NCI-H1092 treated with DMSO at 0.1 percent for 48 hours (cell line): Measurements from ENCODE around the gene GPR17.

Experiments used
- DNase-seq: peaks from one replicate; lab custom pipeline; 2025; lab: John Stamatoyannopoulos, UW

GPR17 gene, protein sequence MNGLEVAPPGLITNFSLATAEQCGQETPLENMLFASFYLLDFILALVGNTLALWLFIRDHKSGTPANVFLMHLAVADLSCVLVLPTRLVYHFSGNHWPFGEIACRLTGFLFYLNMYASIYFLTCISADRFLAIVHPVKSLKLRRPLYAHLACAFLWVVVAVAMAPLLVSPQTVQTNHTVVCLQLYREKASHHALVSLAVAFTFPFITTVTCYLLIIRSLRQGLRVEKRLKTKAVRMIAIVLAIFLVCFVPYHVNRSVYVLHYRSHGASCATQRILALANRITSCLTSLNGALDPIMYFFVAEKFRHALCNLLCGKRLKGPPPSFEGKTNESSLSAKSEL

DNA sequence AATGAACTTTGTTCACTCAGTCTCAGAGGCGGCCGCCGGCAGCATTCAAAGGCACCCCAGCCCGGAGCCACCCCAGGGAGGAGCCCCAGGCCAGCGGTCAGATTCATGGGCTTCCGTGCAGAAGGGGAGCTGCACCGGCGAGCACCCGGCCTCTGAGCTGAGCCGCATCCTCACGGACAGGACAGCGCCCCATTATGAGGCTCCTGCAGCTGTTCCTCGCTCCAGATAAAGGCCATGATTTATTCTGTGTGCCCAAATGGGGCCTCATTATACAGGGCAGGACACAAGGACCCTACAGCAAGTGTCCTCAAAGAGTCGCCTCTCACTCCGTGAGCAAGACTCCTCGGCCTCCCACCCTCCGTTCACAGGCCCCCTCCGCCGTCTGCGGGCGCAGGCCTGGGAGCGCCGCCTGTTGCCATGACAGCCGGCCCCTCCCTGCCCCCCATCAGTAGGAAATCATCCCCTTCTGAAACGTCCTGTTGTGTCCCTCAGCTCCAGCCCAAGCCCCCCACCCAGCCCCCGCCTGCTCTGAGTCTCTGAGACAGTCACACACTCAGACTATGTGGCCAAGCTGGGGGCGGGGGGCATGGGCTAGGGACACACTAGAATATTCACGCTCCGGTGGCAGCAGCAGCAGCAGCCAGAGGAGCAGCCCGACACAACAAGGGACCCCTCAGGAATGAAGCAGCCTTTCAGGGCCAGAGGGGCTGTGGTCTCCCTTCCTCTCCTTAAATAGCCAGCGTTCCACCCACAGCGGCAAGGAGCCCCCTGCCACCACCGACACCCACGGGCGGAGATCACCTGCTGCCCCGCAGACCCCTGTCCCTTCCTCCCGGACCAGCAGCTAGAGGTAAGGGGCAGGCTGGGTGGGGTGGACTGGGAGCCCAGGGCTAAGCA, at the start of gene GPR17:
Gene GPR17 (plus strand): TSS at position 759 of the 897 bp plus-strand sequence. CDS start 4,583 bp downstream, outside the sequence.
- DNase-seq = no peak

DNA sequence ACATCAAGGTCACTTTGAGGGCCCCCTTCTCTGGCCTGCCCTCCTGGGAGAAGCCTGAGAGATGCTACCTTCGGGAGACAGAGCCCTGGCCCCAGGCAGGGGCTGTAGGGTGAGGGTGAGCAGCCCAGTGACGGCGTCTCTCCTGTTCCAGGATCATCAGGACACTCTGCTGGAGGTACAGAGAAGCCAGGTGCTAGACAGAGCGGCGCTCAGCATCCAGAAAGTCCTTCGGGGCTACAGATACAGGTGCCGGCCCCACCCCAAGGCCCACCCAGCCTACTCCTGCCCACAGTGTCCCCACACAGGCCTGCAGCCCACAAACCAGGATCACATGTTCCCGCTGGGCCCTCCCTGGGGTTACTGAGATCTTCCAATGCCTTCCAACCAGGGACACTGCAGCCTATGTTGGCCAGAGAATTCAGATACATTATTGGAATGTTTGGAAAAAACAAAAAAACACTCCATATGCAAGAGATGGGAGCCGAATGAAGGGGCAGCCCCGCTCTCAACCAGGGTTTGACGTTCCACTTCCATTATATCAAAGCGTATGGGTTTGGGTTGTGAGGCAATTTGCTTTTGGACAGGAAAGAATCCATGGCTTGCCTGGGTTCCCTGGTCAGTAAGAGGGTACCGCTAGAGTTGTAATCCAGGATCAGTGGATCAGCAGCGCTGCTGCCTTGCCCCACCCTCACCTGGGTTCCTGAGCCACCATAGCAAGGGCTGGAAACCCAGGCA, 49.5 kb upstream of the GPR17 start:
- no peak for DNase-seq

DNA sequence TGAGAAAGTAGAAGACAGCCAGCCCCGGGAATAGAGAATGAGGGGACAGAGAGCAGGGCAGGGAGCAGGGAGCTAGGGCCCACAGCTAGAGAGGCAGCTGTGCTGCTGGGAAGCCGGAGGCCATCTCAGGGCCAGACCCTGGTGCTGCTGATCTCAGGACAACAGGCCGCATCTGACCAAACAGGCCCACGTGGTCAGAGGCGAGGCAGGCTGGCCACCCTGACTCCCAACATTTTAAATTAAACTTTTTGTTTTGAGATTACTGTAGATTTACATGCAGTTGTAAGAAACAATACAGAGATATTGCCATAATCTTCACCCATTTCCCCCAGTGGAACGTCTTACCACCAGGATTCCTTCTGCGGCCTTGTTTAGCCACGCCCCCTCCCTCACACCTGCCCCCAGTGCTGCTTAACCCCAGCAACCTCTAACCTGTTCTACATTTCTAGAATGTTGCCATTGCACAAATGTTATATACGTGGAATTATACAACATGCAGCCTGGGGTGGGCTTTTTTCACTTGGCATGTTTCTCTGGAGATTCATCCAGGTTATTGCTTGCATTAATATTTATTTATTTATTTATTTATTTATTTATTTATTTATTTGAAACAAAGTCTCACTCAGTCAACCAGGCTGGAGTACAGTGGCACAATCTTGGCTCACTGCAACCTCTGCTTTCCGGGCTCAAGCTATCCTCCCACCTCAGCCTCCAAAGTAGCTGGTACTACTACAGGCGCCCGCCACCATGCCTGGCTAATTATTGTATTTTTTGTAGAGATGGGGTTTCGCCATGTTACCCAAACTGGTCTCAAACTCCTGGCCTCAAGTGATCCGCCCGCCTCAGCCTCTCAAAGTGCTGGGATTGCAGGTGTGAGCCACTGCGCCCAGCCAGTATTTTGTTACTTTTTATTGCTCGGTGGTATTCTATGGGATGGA, 48.6 kb upstream of the GPR17 start:
- no peak for DNase-seq

DNA sequence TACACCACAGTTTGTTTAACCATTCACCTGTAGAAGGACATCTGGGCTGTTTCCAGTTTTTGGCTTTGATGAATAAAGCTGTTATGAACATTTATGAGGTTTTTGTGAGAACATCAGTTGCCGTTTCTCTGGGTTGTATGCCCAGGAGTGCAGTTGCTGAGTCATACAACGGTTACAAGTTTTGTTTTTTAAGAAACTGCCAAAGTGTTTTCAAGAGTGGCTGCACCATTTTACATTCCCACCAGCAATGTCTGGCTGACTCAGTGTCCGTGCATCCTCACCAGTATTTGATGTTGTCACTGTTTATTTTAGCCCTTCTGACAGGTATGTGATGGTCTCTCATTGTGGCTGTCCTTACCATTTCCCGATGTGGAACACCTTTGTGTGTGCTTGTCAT, 48.0 kb upstream of the GPR17 start:
- no peak for DNase-seq

DNA sequence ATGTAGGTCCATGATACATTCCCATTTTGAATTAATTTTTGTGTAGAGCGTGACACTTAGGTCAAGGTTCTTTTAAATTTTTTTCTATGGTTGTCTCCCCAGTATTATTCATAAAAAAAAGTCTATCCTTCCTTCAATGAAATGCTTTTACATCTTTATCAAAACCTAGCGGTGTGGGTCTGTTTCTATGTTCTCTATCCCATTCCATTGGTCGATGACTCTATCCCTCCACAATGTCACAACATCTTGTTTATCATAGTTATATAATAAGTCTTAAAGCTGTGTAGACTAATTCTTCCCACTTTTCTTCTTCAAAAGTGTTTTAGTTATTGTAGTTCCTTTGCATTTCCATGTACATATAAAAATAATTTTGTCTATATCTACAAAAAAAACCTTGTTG, 47.2 kb upstream of the GPR17 start:
- no peak for DNase-seq

DNA sequence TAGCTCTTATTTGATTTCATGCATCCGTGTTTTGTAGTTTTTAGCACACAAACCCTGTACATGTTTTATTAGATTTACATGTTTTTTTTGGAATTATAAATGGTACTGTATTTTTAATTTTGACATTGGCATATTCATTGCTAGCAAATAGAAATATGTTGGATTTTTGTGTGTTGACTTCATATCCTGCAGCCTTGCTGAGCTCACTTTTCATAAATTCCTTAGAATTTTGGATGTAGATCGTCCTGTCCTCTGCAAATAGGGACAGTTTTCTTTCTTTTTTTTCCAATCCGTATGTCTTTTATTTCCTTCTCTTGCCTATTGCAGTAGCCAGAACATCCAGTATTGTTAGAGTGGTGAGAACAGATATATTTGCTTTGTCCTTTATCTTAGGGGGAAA, 46.7 kb upstream of the GPR17 start:
- no peak for DNase-seq

DNA sequence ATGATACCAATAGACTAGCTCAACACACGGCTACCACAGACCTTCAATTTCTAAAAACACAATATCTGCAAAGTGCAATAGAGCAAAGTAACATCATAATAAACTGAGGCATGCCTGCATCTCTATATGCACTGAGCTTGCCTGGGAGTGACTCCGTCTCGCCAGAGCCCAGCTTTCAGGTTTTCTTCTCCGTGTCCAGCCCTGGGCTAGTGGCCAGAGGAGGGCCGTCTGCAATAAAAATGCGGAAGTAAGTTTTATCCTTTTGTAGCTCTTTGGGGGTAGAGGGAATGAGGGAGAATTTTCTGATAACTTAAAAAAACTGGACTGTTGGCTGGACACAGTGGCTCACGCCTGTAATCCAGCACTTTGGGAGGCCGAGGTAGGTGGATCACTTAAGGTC, 41.0 kb upstream of the GPR17 start:
- DNase-seq = no peak

DNA sequence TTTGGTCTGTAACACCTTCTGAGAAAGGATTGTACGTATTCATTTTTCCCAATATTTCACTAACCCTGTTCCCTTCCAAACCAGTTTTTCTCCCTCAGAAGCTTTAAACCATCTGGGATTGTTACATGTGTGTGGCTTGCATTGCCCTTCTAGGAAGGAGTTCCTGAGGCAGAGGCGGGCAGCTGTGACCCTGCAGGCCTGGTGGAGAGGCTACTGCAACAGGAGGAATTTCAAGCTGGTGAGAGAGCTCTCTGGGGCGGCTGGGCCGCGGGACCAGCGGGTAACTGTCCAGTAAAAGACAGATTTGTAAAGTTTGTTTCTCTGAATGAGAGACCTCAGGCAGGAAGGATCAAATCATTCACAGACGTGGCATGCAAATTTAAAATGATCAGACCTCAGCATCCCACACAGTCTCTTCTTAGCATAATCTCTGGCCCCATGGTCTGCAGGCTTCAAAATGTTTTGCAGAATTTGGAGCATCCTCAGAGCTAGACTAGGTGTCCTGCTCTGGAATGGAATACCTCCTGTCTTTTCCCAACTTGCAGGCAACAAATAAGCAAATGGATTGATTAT, 40.2 kb upstream of the GPR17 start:
- DNase-seq = no peak

DNA sequence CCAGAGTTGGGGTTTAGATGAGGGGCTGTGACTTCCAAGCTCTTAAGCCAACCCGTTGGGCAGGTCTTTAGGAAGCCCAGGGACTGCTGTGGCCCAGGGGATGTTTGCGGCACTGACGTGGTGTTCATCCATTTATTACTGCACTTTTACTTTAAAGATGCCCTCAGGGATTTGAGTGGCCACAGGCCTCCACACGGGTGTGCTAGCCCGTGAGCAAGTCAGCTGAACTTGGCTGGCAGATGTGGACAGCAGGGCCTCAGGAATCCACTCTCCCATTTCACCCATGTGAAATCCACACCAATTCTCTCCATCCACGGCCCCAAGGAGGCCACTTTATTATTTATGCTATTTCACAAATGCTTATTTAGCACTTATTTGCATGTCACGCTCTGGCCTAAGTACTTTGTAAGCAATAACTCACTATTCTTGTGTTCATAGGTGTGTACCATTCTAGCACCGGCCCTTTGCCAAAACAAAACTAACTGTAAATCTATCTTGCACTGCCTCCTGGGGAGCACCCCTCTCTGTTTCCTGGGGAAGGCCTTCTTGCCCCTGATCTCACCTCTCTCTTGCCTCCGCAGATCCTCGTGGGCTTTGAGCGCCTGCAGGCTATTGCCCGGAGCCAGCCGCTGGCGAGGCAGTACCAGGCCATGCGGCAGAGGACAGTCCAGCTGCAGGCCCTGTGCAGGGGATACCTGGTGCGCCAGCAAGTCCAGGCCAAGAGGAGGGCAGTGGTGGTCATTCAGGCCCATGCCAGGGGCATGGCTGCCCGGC, 39.1 kb upstream of the GPR17 start:
- no peak for DNase-seq

DNA sequence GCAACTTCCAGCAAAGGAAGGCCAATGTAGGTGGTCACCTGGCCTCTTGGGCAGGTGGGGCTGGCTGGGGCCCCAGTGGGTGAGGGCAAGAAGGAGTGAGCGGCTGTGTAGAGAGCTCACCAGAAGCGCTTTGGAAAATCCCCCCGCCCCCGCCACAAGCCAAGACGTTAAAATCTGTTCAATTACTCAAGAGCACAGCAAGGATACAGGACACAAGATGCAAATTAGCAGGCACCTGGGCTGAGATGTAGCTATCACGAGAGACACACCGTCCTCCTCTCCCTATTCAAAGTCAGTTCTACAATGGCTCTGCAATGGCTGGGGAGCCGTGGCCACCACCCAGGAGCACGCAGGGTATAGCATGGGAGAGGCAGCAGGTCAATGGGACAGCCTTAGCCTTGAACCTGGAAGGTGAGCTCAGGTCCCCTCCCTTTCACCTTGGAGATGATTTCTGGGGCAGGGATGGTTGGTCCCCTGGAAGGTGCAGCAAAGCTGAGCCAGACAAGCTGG, 38.5 kb upstream of the GPR17 start:
- DNase-seq = no peak

DNA sequence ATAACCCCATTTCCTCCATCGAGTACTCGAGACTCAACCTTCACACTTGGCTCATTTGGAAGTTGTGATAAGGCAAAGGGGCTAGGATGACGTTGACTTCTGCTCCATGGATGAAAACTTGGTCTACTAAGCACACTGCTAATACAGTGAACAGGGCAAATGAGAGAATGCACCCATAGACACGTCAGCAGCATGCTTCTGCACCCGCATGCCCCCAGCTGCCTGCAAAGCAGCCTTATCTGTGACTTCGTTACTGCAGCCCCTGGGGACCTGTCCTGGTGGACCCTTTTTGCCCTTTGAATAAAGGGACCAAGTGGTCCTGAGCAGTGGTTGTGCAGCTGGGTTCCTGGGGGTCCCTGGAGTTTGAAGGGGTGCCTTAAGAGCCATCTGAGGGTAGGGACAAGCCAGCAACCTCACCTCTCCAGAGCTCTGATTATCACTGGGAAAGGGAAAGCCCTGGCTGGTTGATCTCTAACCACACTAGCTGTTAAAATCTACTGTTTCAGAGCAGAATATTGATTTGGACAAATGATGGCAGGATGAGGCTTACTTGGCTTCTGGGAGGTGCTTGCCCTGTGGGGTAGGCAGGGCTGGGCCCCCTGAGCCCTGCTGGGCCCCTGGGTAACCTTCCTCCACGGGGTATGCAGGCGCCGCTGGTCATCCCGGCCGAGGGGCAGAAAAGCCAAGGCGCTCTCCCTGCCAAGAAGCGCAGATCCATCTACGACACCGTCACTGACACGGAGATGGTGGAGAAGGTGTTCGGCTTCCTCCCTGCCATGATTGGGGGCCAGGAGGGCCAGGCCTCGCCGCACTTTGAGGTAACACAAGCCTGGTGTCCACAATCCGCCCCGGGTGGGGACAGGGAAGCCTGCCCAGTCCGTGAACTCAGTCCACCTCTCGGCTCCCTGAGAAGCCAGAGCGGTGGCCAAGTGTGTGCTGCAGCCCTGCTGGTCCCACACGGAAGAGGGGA, 37.6 kb upstream of the GPR17 start:
- no peak for DNase-seq

DNA sequence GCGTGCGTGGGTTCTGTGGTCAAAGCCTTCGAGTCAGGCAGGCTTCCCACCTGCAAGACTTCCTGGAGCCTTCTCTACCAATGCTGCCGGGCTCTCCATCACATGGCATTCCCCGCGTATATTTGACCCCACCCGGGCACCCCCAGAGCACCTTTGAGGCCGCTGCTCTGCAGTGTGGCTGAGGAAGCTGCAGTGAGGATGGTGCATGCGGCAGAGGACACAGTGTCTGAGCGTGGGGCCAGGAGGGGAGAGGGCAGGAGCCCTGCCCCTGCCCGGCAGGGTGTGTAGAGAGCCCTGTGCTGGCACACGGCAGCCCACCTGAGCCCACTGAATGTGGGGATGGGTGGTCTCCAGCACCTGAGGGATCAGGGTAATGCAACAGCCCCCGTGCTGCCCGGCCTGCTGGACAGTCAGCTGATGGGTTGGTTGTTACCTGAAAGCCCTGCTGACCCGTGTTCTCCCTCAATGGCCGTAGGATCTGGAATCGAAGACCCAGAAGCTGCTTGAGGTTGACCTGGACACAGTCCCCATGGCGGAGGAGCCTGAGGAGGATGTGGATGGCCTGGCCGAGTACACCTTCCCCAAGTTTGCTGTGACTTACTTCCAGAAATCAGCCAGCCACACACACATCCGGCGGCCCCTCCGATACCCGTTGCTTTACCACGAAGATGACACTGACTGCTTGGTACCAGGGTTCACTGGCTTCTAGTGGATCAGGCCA, 36.8 kb upstream of the GPR17 start:
- no peak for DNase-seq

DNA sequence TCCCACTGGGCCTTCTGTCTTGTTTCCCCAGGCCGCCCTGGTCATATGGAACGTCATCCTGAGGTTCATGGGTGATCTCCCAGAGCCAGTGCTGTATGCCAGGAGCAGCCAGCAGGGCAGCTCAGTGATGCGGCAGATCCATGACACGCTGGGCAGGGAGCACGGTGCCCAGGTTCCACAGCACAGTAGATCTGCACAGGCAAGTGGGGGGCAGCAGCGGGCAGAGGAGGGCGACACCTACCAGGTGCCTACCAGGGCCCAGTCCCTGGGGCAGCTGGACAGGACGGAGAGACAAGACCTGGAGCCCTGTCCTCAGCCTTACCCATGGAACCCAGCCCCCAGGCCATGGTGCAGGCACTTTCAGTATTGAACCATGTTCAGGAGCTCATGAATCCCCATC, 36.1 kb upstream of the GPR17 start:
- DNase-seq = no peak

DNA sequence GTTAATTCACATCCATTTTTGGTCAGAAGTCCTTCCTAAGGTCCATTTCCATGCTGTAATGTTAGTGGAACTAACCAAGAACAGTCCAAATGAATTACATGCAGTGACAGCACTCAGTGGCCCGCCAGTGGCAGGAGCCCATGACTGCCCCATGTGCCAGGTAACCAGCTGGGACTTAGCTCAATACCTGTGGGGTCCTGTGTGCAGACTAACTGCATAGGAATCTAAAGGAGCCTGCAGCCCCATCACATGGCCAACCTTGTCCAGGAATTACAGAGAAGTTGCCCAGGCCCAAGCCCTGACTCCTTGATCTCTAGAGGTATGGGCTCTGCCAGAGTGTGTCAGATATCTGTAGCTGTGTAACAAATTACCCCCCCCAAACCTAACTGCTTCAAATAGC, 35.4 kb upstream of the GPR17 start:
- DNase-seq = no peak

DNA sequence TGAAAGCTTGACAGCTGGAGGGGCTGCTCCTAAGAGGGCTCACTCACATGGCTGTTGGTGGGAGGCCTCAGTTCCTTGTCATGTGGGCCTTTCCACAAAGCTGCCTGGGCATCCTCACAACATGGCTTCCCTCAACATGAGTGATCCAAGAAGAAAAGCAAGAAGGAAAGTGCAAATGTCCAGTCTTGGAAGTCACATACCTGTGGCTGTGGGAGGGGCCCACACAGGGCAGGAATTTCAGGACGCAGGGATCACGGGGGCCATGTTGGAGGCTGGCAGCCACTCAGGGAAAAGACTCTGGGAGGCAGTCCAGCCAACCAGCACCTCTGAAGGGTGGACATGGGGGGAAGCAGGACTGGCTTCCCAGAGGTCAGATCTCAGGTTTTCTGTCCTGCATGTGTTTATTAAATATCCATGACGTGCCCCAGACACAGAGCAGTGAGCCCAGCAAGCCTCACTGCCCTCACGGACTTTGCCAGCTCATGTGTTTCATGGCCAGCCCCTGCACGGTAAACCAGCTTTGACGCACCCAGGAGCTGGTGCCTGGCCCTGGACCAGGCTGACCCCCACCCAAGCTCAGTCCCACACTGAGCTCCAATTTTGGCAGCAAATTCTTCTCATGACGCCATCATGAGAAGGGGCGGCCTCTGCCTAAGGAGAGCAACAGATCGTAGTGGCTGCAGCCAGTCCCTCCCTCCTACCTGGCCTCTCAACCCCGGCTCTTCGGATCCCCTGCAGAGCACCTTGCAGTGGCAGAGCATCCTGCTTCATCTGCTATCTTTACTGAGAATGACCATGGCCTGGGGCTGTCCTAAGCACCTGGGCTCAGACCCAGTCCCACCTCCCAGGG, 34.7 kb upstream of the GPR17 start:
- no peak for DNase-seq

DNA sequence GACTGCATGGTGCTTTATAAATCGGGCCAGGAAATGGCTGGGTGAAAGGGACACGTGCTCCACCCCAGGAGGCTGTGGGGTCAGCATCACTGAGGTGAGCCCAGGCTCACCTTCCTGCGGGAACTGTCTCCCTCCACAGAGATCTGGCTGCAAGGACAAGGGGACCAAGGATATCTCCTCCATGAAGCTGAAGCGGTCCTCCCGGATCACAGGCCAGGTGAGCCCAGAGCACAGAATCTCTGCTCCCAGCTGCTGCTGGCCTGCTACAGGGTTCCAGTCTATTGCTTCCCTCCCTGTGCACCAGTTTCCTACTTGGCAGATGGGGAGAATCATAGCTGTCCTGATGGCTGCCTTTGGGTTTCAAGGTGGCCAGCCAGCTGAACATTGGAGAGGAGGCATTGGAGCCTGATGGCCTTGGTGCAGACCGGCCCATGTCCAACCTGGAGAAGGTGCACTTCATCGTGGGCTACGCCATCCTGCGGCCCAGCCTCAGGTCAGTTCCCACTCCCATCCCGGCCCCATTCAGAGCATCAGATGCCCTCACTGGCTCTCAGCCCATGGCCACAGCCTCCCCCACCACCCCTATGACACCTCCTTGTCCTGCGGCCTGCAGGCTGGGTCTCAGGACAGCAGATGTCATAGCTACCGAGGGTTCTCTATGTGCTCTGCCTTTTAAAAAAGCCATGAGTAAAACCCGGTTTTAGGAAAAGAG, 33.7 kb upstream of the GPR17 start:
- DNase-seq = no peak

DNA sequence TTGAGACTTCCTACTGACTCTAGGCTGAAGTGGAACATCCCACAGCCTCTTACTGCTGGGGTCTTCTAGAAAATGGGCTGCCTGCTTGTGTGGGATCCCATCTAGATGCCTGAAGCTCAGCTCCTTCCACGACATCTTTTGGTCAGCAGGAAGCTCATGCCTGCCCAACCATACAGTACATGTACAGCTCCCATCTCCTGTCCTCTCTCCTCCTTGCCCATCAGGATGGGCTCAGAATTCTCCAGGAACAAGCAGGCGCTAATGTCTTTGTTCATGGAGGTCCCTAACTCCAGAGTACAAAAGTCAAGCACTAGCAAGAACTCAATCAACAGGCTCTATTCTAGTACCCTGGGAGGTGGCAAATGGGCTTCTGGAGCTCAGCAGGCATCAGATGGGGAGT, 31.7 kb upstream of the GPR17 start:
- DNase-seq = no peak
